ENCODE results near the gene CFC1.
"Not testable (repeated sequence)": the region's sequence is repeated elsewhere in the genome, so short reads cannot be mapped to it uniquely, and the experiment has no call there.

- TF ChIP-seq CTCF (IDR thresholded peaks at IDR 0.05; ENCODE audit: low read depth, low read length, missing input control); TAF1 (conservative IDR thresholded peaks at IDR 0.05): not testable (repeated sequence)
Measured at GRCh38 chr2:130582970-130583369, 16.4 kb downstream of the CFC1 start.
